ENCODE measurements around the gene B3GALNT2. TPM values are rescaled to one million over a fixed set of nuclear protein-coding genes. Genes with fewer than 3 reads are reported as not detected.

Gene B3GALNT2
- total RNA-seq, 1 donor from 2014 or later = 42.7 TPM

DNA sequence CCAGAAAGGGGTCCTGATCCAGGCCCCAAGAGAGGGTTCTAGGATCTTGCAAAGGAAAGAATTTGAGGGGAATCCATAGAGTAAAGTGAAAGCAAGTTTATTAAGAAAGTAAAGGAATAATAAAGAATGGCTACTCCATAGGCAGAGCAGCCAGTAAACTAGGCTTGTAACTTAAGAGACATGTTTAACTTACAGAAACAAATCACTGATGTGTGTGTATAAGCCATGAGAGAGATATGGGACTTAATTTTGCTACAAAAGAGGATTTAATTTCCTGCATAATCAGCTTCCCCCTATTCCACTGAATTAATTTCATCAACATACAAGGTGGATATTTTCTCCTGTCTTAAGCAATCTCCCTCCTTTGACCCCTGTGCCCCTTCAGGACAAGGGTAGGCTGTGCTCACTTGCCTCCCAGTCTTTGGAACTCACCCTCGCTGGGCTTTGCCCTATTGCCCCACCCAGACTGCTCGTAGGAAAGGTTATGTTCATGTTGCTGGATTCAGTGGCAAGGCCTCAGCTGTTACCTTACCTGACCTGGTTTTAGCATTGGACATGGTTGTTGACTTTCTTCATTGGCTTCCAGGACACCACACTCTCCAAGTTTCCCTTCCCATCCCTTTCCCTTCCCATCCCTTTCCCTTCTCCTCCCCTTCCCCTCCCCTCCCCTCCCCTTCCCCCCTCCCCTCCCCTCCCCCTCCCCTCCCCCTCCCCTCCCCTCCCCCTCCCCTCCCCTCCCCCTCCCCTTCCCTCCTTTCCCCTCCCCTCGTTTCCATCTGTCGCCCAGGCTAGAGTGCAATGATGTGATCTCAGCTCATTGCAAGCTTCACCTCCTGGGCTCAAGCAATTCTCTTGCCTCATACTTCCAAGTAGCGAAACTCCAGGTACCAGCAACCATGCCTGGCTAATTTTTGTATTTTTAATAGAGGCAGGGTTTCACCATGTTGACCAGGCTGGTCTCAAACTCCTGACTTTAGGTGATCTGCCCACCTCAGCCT is 92.5 kb downstream of the B3GALNT2 start:
- no peaks in the 10 kb centered on the region for H3K4me1 ChIP-seq
- no peak overlapping the region for H3K9ac ChIP-seq
- H4K20me1 ChIP-seq (ENCODE audit: low read depth) = no peaks in the 10 kb centered on the region
- H3K4me2 ChIP-seq = no peak overlapping the region
- H3K36me3 ChIP-seq = no peaks in the 10 kb centered on the region
- H2AFZ ChIP-seq (replicated peaks) = no peak overlapping the region
- Mint-ChIP-seq H3K9me3 (peaks cover 2% of the 10 kb centered on the region), H3K36me3 (no peaks in the 10 kb centered on the region), H3K27ac (no peak overlapping the region), H3K27me3 (ENCODE audit: insufficient read depth, low read depth) (peaks cover 5% of the 10 kb centered on the region), H3K4me3 (no peak overlapping the region), H3K4me1 (no peaks in the 10 kb centered on the region)
- TF ChIP-seq EZH2phosphoT487 (IDR thresholded peaks at IDR 0.05) (no peak), EZH2 (IDR thresholded peaks at IDR 0.05) (no peak)
- TF ChIP-seq, protein P1, sequence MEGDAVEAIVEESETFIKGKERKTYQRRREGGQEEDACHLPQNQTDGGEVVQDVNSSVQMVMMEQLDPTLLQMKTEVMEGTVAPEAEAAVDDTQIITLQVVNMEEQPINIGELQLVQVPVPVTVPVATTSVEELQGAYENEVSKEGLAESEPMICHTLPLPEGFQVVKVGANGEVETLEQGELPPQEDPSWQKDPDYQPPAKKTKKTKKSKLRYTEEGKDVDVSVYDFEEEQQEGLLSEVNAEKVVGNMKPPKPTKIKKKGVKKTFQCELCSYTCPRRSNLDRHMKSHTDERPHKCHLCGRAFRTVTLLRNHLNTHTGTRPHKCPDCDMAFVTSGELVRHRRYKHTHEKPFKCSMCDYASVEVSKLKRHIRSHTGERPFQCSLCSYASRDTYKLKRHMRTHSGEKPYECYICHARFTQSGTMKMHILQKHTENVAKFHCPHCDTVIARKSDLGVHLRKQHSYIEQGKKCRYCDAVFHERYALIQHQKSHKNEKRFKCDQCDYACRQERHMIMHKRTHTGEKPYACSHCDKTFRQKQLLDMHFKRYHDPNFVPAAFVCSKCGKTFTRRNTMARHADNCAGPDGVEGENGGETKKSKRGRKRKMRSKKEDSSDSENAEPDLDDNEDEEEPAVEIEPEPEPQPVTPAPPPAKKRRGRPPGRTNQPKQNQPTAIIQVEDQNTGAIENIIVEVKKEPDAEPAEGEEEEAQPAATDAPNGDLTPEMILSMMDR (IDR thresholded peaks at IDR 0.05) = no peak
- H3F3A ChIP-seq (ENCODE audit: low read depth) = peaks cover 16% of the 10 kb centered on the region
- H3K4me3 ChIP-seq = no peak overlapping the region
- H3K79me2 ChIP-seq (ENCODE audit: low read depth) = peaks cover 4% of the 10 kb centered on the region
- no peaks in the 10 kb centered on the region for H3K9me3 ChIP-seq (ENCODE audit: low read depth)
- no peak overlapping the region for H3K27ac ChIP-seq
- no peak for DNase-seq (ENCODE audit: low spot score)
- no peaks in the 10 kb centered on the region for H3K27me3 ChIP-seq

DNA sequence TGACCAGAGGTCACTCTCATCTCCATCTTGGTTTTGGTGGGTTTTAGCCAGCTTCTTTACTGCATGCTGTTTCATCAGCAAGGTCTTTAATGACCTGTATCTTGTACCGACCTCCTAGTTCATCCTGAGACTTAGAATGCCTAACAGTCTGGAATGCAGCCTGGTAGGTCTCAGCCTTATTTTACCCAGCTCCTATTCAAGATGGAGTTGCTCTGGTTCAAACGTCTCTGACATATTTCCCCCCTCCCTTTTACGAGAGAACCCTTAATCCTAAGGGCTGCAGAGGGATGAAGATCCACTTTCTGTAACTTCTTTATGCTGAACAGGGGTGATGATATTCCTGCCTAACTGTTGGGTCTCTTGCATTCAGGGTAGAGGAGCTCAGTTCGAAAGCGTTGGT is 93.8 kb downstream of the B3GALNT2 start:
- Histone ChIP-seq H2AFZ (replicated peaks) (no peak overlapping the region), H3K9ac (no peak overlapping the region), H3K27ac (no peak overlapping the region), H4K20me1 (ENCODE audit: low read depth) (no peaks in the 10 kb centered on the region), H3K4me1 (no peaks in the 10 kb centered on the region), H3K4me2 (no peak overlapping the region), H3F3A (ENCODE audit: low read depth) (peaks cover 16% of the 10 kb centered on the region), H3K27me3 (no peaks in the 10 kb centered on the region), H3K9me3 (ENCODE audit: low read depth) (no peaks in the 10 kb centered on the region), H3K4me3 (no peak overlapping the region), H3K79me2 (ENCODE audit: low read depth) (peaks cover 4% of the 10 kb centered on the region), H3K36me3 (no peaks in the 10 kb centered on the region)
- peaks cover 5% of the 10 kb centered on the region for H3K27me3 Mint-ChIP-seq (ENCODE audit: insufficient read depth, low read depth)
- no peak for DNase-seq (ENCODE audit: low spot score)
- peaks cover 2% of the 10 kb centered on the region for H3K9me3 Mint-ChIP-seq
- H3K4me1 Mint-ChIP-seq = no peaks in the 10 kb centered on the region
- no peak overlapping the region for H3K4me3 Mint-ChIP-seq
- no peaks in the 10 kb centered on the region for H3K36me3 Mint-ChIP-seq
- TF ChIP-seq EZH2 (IDR thresholded peaks at IDR 0.05) = no peak
- TF ChIP-seq EZH2phosphoT487 (IDR thresholded peaks at IDR 0.05) = no peak
- TF ChIP-seq, protein P1 (IDR thresholded peaks at IDR 0.05) = no peak
- no peak overlapping the region for H3K27ac Mint-ChIP-seq

DNA sequence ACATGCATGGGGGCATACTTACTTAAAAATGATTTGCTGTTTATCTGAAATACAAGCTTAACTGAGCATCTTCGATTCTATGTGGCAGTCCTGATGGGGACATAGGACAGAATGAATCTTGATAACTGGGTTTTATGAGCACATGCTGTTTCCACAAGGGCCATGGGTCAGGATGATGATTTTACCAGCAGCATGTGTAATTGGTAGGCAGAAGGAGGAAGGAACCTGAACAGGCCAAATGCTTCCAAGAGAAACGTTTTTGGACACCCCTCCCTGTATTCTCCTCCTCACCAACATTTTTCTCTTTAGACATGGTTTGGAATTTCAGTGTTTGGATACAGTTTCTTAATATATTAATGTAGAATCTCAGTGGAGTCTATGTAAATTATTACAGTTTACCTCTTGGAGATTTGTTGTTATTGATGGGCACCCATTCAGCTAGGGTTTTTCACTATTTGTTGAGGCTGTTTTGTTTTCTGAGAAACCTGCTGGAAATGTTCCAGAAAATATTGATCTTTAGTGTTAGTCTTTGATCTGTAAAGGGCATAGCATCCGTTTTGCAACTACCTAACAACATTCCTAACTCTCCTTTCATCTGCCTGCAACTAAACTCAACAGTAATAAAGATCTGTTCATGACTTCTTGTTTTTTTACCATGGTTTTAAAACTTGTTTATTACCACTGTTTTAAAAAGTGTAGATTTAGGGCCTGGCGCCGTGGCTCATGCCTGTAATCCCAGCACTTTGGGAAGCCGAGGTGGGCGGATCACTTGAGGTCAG is 95.0 kb downstream of the B3GALNT2 start:
- no peaks in the 10 kb centered on the region for H4K20me1 ChIP-seq (ENCODE audit: low read depth)
- no peak overlapping the region for H3K27ac ChIP-seq
- Mint-ChIP-seq H3K9me3 (peaks cover 2% of the 10 kb centered on the region), H3K27ac (no peak overlapping the region), H3K4me1 (no peaks in the 10 kb centered on the region), H3K36me3 (no peaks in the 10 kb centered on the region), H3K4me3 (no peak overlapping the region), H3K27me3 (ENCODE audit: insufficient read depth, low read depth) (peaks cover 5% of the 10 kb centered on the region)
- H3K79me2 ChIP-seq (ENCODE audit: low read depth) = peaks cover 4% of the 10 kb centered on the region
- H3K4me1 ChIP-seq = no peaks in the 10 kb centered on the region
- H3K4me2 ChIP-seq = no peak overlapping the region
- TF ChIP-seq, protein P1 (IDR thresholded peaks at IDR 0.05) = no peak
- TF ChIP-seq EZH2phosphoT487 (IDR thresholded peaks at IDR 0.05) (no peak), EZH2 (IDR thresholded peaks at IDR 0.05) (no peak)
- no peaks in the 10 kb centered on the region for H3K36me3 ChIP-seq
- DNase-seq (ENCODE audit: low spot score) = no peak
- H3K9ac ChIP-seq = no peak overlapping the region
- peaks cover 8% of the 10 kb centered on the region for H3F3A ChIP-seq (ENCODE audit: low read depth)
- no peak overlapping the region for H2AFZ ChIP-seq (replicated peaks)
- no peaks in the 10 kb centered on the region for H3K27me3 ChIP-seq
- H3K9me3 ChIP-seq (ENCODE audit: low read depth) = no peaks in the 10 kb centered on the region
- H3K4me3 ChIP-seq = no peak overlapping the region
